Measurements from ENCODE around the gene FOXF2. TPM values are rescaled to one million over a fixed set of nuclear protein-coding genes. Genes with fewer than 3 reads are reported as not detected.

Gene FOXF2
- total RNA-seq, 4 donors from 2014 or later: 0.25 to 3.0 (median 0.99) TPM

DNA sequence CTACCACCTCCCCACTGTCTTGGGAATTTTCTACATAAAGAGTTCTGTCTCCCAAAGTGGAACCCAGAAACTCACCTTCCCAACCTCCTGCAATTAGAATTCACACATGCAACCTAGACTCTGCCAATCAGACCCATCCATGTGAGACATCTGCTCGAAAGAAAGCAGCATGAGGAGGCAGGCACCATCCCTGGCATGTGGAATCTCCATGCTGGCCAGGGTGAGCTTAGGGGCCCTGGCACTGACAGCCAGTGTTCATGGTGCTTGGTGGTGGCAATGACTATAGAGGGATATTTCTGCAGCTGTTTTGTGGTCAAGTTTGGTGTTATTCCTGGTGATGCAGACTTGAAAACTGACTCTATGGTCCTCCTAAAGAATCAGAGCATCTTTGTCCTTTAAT is 17.4 kb upstream of the FOXF2 start:
- Histone ChIP-seq H3K9me3 (no peaks in the 10 kb centered on the region), H3K27ac (no peak overlapping the region), H3K4me3 (no peak overlapping the region), H3K36me3 (no peaks in the 10 kb centered on the region), H3K27me3 (peaks cover 67% of the 10 kb centered on the region), H3K4me1 (no peaks in the 10 kb centered on the region)
- TF ChIP-seq EP300 (IDR thresholded peaks at IDR 0.05): no peak
- no peak for TF ChIP-seq POLR2AphosphoS5 (IDR thresholded peaks at IDR 0.05)
- TF ChIP-seq, protein P1, sequence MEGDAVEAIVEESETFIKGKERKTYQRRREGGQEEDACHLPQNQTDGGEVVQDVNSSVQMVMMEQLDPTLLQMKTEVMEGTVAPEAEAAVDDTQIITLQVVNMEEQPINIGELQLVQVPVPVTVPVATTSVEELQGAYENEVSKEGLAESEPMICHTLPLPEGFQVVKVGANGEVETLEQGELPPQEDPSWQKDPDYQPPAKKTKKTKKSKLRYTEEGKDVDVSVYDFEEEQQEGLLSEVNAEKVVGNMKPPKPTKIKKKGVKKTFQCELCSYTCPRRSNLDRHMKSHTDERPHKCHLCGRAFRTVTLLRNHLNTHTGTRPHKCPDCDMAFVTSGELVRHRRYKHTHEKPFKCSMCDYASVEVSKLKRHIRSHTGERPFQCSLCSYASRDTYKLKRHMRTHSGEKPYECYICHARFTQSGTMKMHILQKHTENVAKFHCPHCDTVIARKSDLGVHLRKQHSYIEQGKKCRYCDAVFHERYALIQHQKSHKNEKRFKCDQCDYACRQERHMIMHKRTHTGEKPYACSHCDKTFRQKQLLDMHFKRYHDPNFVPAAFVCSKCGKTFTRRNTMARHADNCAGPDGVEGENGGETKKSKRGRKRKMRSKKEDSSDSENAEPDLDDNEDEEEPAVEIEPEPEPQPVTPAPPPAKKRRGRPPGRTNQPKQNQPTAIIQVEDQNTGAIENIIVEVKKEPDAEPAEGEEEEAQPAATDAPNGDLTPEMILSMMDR (IDR thresholded peaks at IDR 0.05): no peak
- TF ChIP-seq POLR2A (IDR thresholded peaks at IDR 0.05): no peak
- 78% methylated on average over 1 of the region's 1 CpG for WGBS
- DNase-seq (ENCODE audit: low spot score in 2 of 2): no peak

DNA sequence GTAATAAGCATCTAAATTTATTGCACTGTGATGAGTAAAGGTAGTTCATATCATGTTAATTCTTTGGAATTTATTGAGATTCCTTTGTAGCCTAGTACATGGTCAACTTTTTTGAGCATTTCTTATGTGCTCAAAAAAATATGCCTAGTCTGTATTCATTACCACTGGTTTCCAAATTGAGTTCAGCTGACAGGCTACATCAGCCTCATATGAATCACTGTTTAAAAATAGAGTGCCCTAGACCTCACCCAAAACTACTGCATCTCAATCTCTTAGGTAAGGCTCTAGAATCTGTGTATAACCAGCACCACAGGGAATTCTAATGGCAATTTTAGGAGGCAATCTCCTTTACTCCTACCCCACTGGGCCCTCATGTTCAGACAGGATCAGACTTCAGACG is 16.7 kb upstream of the FOXF2 start:
- Histone ChIP-seq H3K9me3 (no peaks in the 10 kb centered on the region), H3K4me3 (no peak overlapping the region)
- no peak for TF ChIP-seq EP300 (IDR thresholded peaks at IDR 0.05)
- no peak for TF ChIP-seq POLR2AphosphoS5 (IDR thresholded peaks at IDR 0.05)
- TF ChIP-seq, protein P1 (IDR thresholded peaks at IDR 0.05): no peak
- TF ChIP-seq POLR2A (IDR thresholded peaks at IDR 0.05): no peak

DNA sequence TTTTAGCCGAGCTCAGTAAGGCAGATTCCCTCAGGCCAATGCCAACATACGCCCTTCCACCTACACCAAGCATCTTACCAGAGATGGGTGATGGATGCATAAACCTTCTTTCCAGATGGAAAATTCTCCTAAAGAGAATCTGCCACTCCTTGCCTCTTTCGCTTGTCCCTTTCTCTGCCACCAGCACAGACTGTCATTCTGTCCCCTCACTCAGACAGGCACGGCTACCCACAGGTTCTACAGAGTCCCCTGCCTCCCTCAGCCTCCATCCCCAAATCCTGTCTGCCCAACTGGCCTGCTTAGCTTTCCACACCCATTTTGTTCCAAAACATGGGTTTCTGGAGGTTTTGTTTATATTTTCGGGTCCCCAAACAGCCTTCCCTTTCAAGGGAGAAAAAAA is 12.7 kb upstream of the FOXF2 start:
- WGBS: 66% methylated on average over 5 of the region's 5 CpGs

More for the DNA sequence above, 16.7 kb upstream of the FOXF2 start:
- Histone ChIP-seq H3K27ac (no peak overlapping the region), H3K36me3 (no peaks in the 10 kb centered on the region), H3K4me1 (no peaks in the 10 kb centered on the region), H3K27me3 (peaks cover 75% of the 10 kb centered on the region)
- WGBS: 69% methylated on average over 1 of the region's 1 CpG
- DNase-seq (ENCODE audit: low spot score in 2 of 2): no peak

DNA sequence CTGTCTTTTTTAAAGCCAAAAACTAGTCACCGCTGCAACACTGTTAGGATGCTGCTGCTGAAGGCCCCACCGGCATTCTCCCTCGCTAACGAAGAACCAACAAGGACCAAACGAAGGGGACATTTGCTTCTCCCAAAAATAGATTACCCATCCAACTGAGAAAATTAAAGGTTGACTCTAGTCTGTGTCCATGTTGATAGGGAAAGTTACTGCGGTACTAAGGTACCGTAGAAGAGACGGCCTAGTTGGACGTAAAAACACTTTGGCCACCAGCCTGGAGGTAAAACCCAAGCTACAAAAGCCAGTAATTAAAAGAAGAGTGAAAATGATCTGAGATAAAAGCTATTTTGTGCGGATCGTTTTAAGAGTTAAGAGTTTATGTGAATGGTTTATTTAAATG is 11.8 kb upstream of the FOXF2 start:
- DNase-seq (ENCODE audit: low spot score in 2 of 2): no peak
- peaks cover 100% of the 10 kb centered on the region for H3K27me3 ChIP-seq
- 50% methylated on average over 11 of the region's 11 CpGs for WGBS

More for the DNA sequence above, 12.7 kb upstream of the FOXF2 start:
- no peak for TF ChIP-seq EP300 (IDR thresholded peaks at IDR 0.05)
- TF ChIP-seq POLR2A (IDR thresholded peaks at IDR 0.05): no peak
- TF ChIP-seq, protein P1 (IDR thresholded peaks at IDR 0.05): no peak
- TF ChIP-seq POLR2AphosphoS5 (IDR thresholded peaks at IDR 0.05): no peak
- Histone ChIP-seq H3K9me3 (no peaks in the 10 kb centered on the region), H3K4me3 (no peak overlapping the region), H3K27me3 (peaks cover 100% of the 10 kb centered on the region), H3K27ac (no peak overlapping the region), H3K4me1 (peaks cover 32% of the 10 kb centered on the region), H3K36me3 (no peaks in the 10 kb centered on the region)
- no peak for DNase-seq (ENCODE audit: low spot score in 2 of 2)

More for the DNA sequence above, 11.8 kb upstream of the FOXF2 start:
- Histone ChIP-seq H3K4me1 (peaks cover 40% of the 10 kb centered on the region), H3K9me3 (no peaks in the 10 kb centered on the region), H3K36me3 (no peaks in the 10 kb centered on the region), H3K27ac (no peak overlapping the region), H3K4me3 (no peak overlapping the region)
- TF ChIP-seq EP300 (IDR thresholded peaks at IDR 0.05): no peak
- TF ChIP-seq POLR2A (IDR thresholded peaks at IDR 0.05): no peak
- no peak for TF ChIP-seq POLR2AphosphoS5 (IDR thresholded peaks at IDR 0.05)
- TF ChIP-seq, protein P1 (IDR thresholded peaks at IDR 0.05): no peak
